ENCODE measurements around the gene KLF17.

DNA sequence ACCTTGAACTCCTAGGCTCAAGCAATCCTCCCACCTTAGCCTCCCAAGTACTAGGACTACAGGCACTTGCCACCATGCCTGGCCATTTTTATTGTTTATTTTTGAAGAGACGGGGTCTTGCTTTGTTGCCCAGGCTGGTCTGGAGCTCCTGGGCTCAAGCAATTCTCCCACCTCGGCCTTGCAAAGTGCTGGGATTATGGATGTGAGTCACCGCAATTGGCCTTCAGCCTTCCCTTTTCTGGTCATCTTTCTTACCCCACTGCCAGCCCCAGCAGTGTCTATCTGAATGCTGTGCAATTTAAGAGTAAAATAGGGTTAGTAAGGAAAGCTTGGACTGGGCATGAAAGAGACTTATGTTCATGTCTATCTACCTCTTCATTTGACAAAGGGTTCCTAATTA, 6.1 kb upstream of the KLF17 start:
- TF ChIP-seq, protein P1, sequence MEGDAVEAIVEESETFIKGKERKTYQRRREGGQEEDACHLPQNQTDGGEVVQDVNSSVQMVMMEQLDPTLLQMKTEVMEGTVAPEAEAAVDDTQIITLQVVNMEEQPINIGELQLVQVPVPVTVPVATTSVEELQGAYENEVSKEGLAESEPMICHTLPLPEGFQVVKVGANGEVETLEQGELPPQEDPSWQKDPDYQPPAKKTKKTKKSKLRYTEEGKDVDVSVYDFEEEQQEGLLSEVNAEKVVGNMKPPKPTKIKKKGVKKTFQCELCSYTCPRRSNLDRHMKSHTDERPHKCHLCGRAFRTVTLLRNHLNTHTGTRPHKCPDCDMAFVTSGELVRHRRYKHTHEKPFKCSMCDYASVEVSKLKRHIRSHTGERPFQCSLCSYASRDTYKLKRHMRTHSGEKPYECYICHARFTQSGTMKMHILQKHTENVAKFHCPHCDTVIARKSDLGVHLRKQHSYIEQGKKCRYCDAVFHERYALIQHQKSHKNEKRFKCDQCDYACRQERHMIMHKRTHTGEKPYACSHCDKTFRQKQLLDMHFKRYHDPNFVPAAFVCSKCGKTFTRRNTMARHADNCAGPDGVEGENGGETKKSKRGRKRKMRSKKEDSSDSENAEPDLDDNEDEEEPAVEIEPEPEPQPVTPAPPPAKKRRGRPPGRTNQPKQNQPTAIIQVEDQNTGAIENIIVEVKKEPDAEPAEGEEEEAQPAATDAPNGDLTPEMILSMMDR (IDR thresholded peaks at IDR 0.05): no peak
- TF ChIP-seq POLR2A (IDR thresholded peaks at IDR 0.05): no peak

Measured in Peyer's patch (tissue), 4 donors.